GM12878 (cell line): ENCODE results near the gene ARHGEF16. TPM values are rescaled to one million over a fixed set of nuclear protein-coding genes. Genes with fewer than 3 reads are reported as not detected.

ENCODE experiments used
- ATAC-seq: fragments of 200-7000 bp; cut with Tn5 transposase; 3 replicates; pipeline ENCODE4 v1.9.1; 2020; ENCODE audit warnings: mild to moderate bottlenecking, moderate library complexity
- BruUV-seq: library from RNA; stranded (reverse); fragments of 400-500 nt; replicated peaks from 2 replicates; lab custom pipeline; 2021; lab: Mats Ljungman, UMichigan
- CTCF ChIA-PET: fragments of 300-600 bp; sonication (Branson Sonifier 250); formaldehyde crosslinking; extraction: SDS; loops from one replicate; lab custom pipeline; 2021; ENCODE audit warnings: inconsistent platforms; lab: Yijun Ruan, JAX
- POLR2A ChIA-PET: fragments of 350-600 bp; formaldehyde crosslinking; extraction: SDS; loops from one replicate; lab custom pipeline; 2021; ENCODE audit warnings: inconsistent platforms; lab: Charles Lee
- RAD21 ChIA-PET: fragments of 300-600 bp; sonication (Branson Sonifier 250); formaldehyde crosslinking; loops from one replicate; lab custom pipeline; 2023; ENCODE audit warnings: antibody characterized with exemption; ENCODE audit not compliant: unreplicated experiment; lab: Charles Lee
- SMC1A ChIA-PET: fragments of 300-600 bp; sonication (Branson Sonifier 250); formaldehyde crosslinking; loops from one replicate; lab custom pipeline; 2023; ENCODE audit not compliant: unreplicated experiment, uncharacterized antibody; lab: Charles Lee
- DNase-seq: peaks from one replicate; pipeline ENCODE4 v3.0.0-alpha.2; 2011; ENCODE audit warnings: low read depth, low spot score
- FAIRE-seq: peaks from 3 replicates; lab custom pipeline; 2011; peaks lifted over from hg19 to GRCh38; lab: Jason Lieb, UNC
- H2AFZ ChIP-seq: 2 replicates; pipeline ENCODE4 v1.6.0; 2011; ENCODE audit warnings: low read depth, low read length, control low read depth; ENCODE audit not compliant: control insufficient read depth
- H3K27ac ChIP-seq: 2 replicates; pipeline ENCODE4 v1.5.1; 2011; ENCODE audit warnings: control low read depth; ENCODE audit not compliant: control insufficient read depth, insufficient read depth
- H3K27me3 ChIP-seq, 2 experiments: replicated peaks in 1 of 2; 2 replicates each; pipeline versions ENCODE4 v1.6.0 to v1.6.1; 2011; ENCODE audit warnings: low read length in 1 of 2; ENCODE audit not compliant: control insufficient read depth in 2 of 2, insufficient read depth in 2 of 2
- H3K36me3 ChIP-seq, 2 experiments: 2 replicates each; pipeline ENCODE4 v1.5.1; 2011; ENCODE audit warnings: low read length in 1 of 2; ENCODE audit not compliant: control insufficient read depth in 2 of 2, insufficient read depth in 2 of 2
- H3K4me1 ChIP-seq: 2 replicates; pipeline ENCODE4 v1.6.1; 2011; ENCODE audit warnings: mild to moderate bottlenecking, low read length, moderate library complexity, mixed read lengths; ENCODE audit not compliant: control insufficient read depth, insufficient read depth
- H3K4me2 ChIP-seq: 2 replicates; pipeline ENCODE4 v1.6.0; 2011; ENCODE audit warnings: control low read depth; ENCODE audit not compliant: control insufficient read depth, insufficient read depth
- H3K4me3 ChIP-seq: fragments of 200-600 bp; sonication (generic); 2 replicates; pipeline ENCODE4 v1.5.1; 2016
- H3K79me2 ChIP-seq: 2 replicates; pipeline ENCODE4 v1.6.0; 2011; ENCODE audit warnings: low read length; ENCODE audit not compliant: control insufficient read depth, insufficient read depth
- H3K9ac ChIP-seq: 2 replicates; pipeline ENCODE4 v1.8.0; 2011; ENCODE audit warnings: low read length, control low read depth, mixed read lengths; ENCODE audit not compliant: control insufficient read depth, insufficient read depth
- H3K9me3 ChIP-seq: replicated peaks from 3 replicates; pipeline ENCODE4 v1.5.1; 2011; ENCODE audit warnings: mild to moderate bottlenecking, low read length; ENCODE audit not compliant: control insufficient read depth, insufficient read depth
- H4K20me1 ChIP-seq: 2 replicates; pipeline ENCODE4 v1.6.0; 2011; ENCODE audit not compliant: control insufficient read depth, insufficient read depth
- CBX5 ChIP-seq: sonication (generic); IDR thresholded peaks from 2 replicates; pipeline ENCODE4 v1.6.1; 2016; ENCODE audit warnings: low read depth, moderate library complexity, mild to moderate bottlenecking, inconsistent platforms
- EGR1 ChIP-seq, 2 experiments: IDR thresholded peaks; 1 replicate in 1 of 2; 2 replicates in 1 of 2; pipeline ENCODE4 v1.6.1; 2011 to 2012; ENCODE audit warnings: low read depth in 2 of 2, low read length in 2 of 2, borderline replicate concordance in 1 of 2, mild to moderate bottlenecking in 1 of 2, moderate library complexity in 1 of 2
- GATAD2B ChIP-seq: fragments of 450-650 bp; conservative IDR thresholded peaks from 2 replicates; pipeline ENCODE4 v1.6.1; 2017; ENCODE audit warnings: low read depth, mild to moderate bottlenecking, moderate library complexity
- HCFC1 ChIP-seq: fragments of 150-350 bp; IDR thresholded peaks from 2 replicates; pipeline ENCODE4 v1.6.1; 2014; ENCODE audit warnings: low read length
- MLLT1 ChIP-seq: fragments of 450-650 bp; IDR thresholded peaks from 2 replicates; pipeline ENCODE4 v1.6.1; 2016; ENCODE audit warnings: mild to moderate bottlenecking
- NFIC ChIP-seq: IDR thresholded peaks from 2 replicates; pipeline ENCODE4 v1.6.1; 2012; ENCODE audit warnings: low read depth, mild to moderate bottlenecking, inconsistent platforms, low read length, moderate library complexity
- NR2C2 ChIP-seq: IDR thresholded peaks from 2 replicates; pipeline ENCODE4 v1.6.1; 2011; ENCODE audit warnings: borderline replicate concordance, low read depth; ENCODE audit not compliant: control insufficient read depth, insufficient read length
- PML ChIP-seq: IDR thresholded peaks from 2 replicates; pipeline ENCODE4 v1.6.1; 2012; ENCODE audit warnings: low read length, inconsistent platforms
- POLR2AphosphoS5 ChIP-seq: IDR thresholded peaks from 2 replicates; pipeline ENCODE4 v1.6.1; 2011; ENCODE audit warnings: mild to moderate bottlenecking, low read length, inconsistent platforms
- PRDM15 ChIP-seq: fragments of 450-650 bp; formaldehyde crosslinking; IDR thresholded peaks from 2 replicates; pipeline ENCODE4 v1.4.0; 2020; ENCODE audit warnings: mild to moderate bottlenecking, moderate library complexity
- SIN3A ChIP-seq: IDR thresholded peaks from 2 replicates; pipeline ENCODE4 v1.6.1; 2012; ENCODE audit warnings: low read depth, low read length, improper control_type of control experiment
- ZSCAN29 ChIP-seq: fragments of 450-650 bp; IDR thresholded peaks from 2 replicates; pipeline ENCODE4 v1.6.1; 2017; ENCODE audit warnings: mild to moderate bottlenecking, moderate library complexity
- WGBS: methylation state at CpG from one replicate; pipeline ENCODE4 v1.1.6; 2016; ENCODE audit warnings: low lambda C conversion rate; ENCODE audit not compliant: insufficient replicate concordance, insufficient coverage; ENCODE audit errors: missing lambda C conversion rate; 5-methylcytosine and 5-hydroxymethylcytosine counted together
- in situ Hi-C: fragments of 300-500 bp; cut with MboI; formaldehyde crosslinking; loops from 9 replicates; pipeline ENCODE4 v1.14.3; 2018; ENCODE audit warnings: mixed read lengths
- intact Hi-C: fragments of 100-400 bp; cut with micrococcal nuclease; formaldehyde crosslinking; loops from one replicate; pipeline ENCODE4 v1.14.2; 2022; ENCODE audit not compliant: unreplicated experiment
- polyA plus RNA-seq, 11 experiments: library from polyadenylated mRNA; depleted of rRNA in 4 of 11; unstranded in 6 of 11; stranded (reverse) in 5 of 11; fragments of >200 nt; fragmentation: Nextera tagmentation in 4 of 11; fragmentation: Illumina TruSeq in 1 of 11; extraction: Ambion mirVana in 4 of 11; extraction: Trizol in 1 of 11; gene quantifications; 1 replicate in 1 of 11; 2 replicates in 10 of 11; pipeline versions ENCODE4 v1.2.1 to v1.2.3, GENCODE V29; 2011 to 2016; ENCODE audit warnings: inconsistent platforms in 2 of 11, missing spikeins in 2 of 11, low read depth in 1 of 11
- total RNA-seq, 4 experiments: library from RNA; depleted of rRNA in 3 of 4; stranded (reverse); fragments of >200 nt in 3 of 4; fragmentation: Illumina TruSeq in 1 of 4; extraction: Trizol in 1 of 4; gene quantifications; 2 replicates each; pipeline versions ENCODE4 v1.2.1 to v1.2.3, GENCODE V29; 2013 to 2021
- TF ChIP-seq, protein P1 (sequence below): fragments of 450-650 bp; IDR thresholded peaks from 2 replicates; pipeline ENCODE4 v1.6.1; 2017; ENCODE audit warnings: antibody characterized with exemption, mild to moderate bottlenecking, moderate library complexity

Gene ARHGEF16
- total and polyA plus RNA-seq, 10 of the 15 experiments (the other 5 are each of a cell fraction or from before 2014, with no cell fraction given), result not detected

- TF ChIP-seq, protein P1, sequence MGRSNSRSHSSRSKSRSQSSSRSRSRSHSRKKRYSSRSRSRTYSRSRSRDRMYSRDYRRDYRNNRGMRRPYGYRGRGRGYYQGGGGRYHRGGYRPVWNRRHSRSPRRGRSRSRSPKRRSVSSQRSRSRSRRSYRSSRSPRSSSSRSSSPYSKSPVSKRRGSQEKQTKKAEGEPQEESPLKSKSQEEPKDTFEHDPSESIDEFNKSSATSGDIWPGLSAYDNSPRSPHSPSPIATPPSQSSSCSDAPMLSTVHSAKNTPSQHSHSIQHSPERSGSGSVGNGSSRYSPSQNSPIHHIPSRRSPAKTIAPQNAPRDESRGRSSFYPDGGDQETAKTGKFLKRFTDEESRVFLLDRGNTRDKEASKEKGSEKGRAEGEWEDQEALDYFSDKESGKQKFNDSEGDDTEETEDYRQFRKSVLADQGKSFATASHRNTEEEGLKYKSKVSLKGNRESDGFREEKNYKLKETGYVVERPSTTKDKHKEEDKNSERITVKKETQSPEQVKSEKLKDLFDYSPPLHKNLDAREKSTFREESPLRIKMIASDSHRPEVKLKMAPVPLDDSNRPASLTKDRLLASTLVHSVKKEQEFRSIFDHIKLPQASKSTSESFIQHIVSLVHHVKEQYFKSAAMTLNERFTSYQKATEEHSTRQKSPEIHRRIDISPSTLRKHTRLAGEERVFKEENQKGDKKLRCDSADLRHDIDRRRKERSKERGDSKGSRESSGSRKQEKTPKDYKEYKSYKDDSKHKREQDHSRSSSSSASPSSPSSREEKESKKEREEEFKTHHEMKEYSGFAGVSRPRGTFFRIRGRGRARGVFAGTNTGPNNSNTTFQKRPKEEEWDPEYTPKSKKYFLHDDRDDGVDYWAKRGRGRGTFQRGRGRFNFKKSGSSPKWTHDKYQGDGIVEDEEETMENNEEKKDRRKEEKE, result no peak
Measured at GRCh38 chr1:3405491-3405890, 49.0 kb upstream of the ARHGEF16 start (continued).

DNA sequence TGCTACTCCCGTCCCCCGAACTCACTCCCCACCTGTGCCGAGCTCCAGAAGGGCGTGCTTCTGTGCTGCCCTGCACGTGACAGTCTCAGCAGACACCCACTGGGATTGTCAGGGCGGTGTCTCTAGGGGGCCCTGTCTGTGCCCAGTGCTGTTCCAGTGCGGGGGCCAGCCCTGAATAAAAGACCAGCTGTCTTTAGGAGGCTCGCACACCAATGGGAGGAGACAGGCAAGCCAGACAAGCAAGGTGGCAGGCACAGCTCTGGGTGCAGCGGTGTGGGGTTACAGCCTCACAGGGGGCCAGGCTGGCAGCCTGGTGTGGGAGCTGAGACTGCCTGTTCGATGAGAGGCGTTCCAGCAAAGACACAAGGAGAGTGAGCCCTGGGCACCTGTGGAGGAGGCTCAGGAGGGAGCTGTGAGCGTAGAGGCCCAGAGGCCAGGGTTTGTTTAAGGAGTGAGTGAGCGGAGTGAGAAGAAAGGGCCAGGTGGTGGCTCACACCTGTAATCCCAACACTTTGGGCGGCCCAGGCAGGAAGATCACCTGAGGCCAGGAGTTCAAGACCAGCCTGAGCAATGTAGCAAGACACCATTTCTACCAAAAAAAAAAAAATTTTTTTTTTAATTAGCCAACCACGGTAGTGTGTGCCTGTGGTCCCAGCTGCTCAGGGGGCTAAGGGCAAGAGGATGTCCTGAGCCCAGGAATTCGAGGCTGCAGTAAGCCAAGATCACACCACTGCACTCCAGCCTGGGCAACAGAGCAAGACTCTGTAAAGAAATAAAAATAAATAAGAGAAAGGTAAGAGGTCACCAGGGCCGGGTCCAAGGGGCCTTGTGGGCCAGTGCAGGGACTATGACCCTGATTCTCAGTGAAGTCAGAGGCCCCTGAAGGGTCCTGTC lies 48.2 kb upstream of the ARHGEF16 start:
- Histone ChIP-seq H2AFZ (no peak overlapping the region), H3K9ac (no peak overlapping the region), H3K27me3 (no peaks in the 10 kb centered on the region), H3K4me2 (no peak overlapping the region), H4K20me1 (no peaks in the 10 kb centered on the region), H3K4me3 (no peak overlapping the region), H3K79me2 (no peaks in the 10 kb centered on the region), H3K36me3 (no peaks in the 10 kb centered on the region; a peak in 1 of 4 replicates), H3K9me3 (no peaks in the 10 kb centered on the region; the same call in 2 of the 3 replicates), H3K4me1 (no peaks in the 10 kb centered on the region), H3K27ac (no peak overlapping the region)
- intact Hi-C loops, result no loop called here
- CTCF ChIA-PET, result interaction anchor here (0.9 kb wide), 1 partner anchor 9 kb away, joined by 3 read pairs; no protein-coding TSS in a partner anchor
- in situ Hi-C loops, result no loop called here
- FAIRE-seq (no peak), DNase-seq (no peak), ATAC-seq (no peak)
- 26% methylated on average over 17 of the region's 17 CpGs for WGBS
- SMC1A ChIA-PET, result no interaction called here
- RAD21 ChIA-PET, result no interaction called here
- no TSS peak for BruUV-seq
- POLR2A ChIA-PET, result no interaction called here
- TF ChIP-seq HCFC1 (no peak), GATAD2B (no peak), NFIC (no peak), MLLT1 (no peak), PRDM15 (CRISPR knock-in tag) (no peak), CBX5 (no peak), POLR2AphosphoS5 (no peak), SIN3A (no peak), ZSCAN29 (no peak), PML (no peak), EGR1 (IDR thresholded peaks at IDR 0.05; ENCODE audit: borderline replicate concordance in 1 of 2, low read depth in 2 of 2, low read length in 2 of 2) (no peak), NR2C2 (no peak)
